PC-9 (cell line): ENCODE results near the gene ZFP62.

Experiments
- EZH2 ChIP-seq: fragments of 200-600 bp; sonication (generic); IDR thresholded peaks from 2 replicates; pipeline ENCODE4 v1.8.0; 2017; ENCODE audit warnings: antibody characterized with exemption, low read depth
- TF ChIP-seq, protein P1 (sequence below): fragments of 200-600 bp; sonication (generic); conservative IDR thresholded peaks from 2 replicates; pipeline ENCODE4 v1.6.1; 2017; ENCODE audit warnings: mixed run types, antibody characterized with exemption, mild to moderate bottlenecking, moderate library complexity

DNA sequence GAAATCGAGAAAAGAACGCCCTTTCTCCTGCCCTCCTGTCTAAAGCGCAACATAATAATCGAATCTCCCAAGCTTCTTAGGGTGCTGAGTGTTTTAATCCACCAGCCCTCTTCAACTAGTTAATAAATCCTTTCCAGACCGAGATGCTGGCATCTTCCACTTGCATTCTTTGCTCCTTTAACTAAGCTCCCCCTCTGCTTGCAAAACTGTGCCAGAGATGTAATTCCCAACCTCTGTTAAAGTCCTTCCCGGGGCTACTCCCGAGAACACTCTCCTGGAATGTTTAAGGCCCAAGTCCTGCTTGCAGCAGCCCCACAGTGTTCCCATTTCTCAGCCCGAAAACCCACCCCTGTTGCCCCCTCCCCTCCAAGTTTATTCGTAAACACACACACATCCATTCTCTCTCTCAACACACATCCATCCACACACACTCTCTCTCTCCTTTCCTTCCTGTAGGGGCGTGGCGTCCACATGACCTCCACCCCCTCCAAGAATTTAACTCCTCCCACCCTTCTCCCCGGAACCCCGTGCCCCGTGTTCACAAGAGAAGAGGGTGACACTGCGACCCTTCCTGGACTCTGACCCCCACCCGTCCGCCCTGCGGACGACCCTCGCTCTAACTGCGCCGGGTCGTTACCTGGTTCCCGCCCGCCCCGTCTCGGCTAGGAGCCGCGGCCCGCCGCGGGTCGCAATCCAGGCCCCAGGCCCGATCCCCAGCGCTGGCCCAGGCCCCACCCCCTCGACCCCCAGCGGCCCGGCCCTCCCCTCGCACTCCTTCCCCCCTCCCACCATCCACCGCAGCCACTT is 51.5 kb downstream of the ZFP62 start:
- TF ChIP-seq, protein P1, sequence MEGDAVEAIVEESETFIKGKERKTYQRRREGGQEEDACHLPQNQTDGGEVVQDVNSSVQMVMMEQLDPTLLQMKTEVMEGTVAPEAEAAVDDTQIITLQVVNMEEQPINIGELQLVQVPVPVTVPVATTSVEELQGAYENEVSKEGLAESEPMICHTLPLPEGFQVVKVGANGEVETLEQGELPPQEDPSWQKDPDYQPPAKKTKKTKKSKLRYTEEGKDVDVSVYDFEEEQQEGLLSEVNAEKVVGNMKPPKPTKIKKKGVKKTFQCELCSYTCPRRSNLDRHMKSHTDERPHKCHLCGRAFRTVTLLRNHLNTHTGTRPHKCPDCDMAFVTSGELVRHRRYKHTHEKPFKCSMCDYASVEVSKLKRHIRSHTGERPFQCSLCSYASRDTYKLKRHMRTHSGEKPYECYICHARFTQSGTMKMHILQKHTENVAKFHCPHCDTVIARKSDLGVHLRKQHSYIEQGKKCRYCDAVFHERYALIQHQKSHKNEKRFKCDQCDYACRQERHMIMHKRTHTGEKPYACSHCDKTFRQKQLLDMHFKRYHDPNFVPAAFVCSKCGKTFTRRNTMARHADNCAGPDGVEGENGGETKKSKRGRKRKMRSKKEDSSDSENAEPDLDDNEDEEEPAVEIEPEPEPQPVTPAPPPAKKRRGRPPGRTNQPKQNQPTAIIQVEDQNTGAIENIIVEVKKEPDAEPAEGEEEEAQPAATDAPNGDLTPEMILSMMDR, result no peak
- no peak for TF ChIP-seq EZH2
